Liver (tissue), 3 donors: ENCODE measurements around the gene CRMP1.
A peak's percentile ranks its signal among the peaks of the same experiment; 100 is the strongest.

Source experiments
- CTCF ChIP-seq: fragments of 150-350 bp; IDR thresholded peaks from 2 replicates; pipeline ENCODE4 v1.5.1; 2017; ENCODE audit warnings: improper control_type of control experiment, low read depth, low read length; ENCODE audit not compliant: missing input control
- FOXA1 ChIP-seq: IDR thresholded peaks from 2 replicates; pipeline ENCODE4 v1.6.1; 2016; ENCODE audit warnings: antibody characterized with exemption
- GABPA ChIP-seq, 2 donors: IDR thresholded peaks in 1 of 2; conservative IDR thresholded peaks in 1 of 2; 2 replicates each; pipeline ENCODE4 v1.6.1; 2016; ENCODE audit warnings: antibody characterized with exemption in 2 of 2, mild to moderate bottlenecking in 1 of 2, moderate library complexity in 1 of 2
- HNF4A ChIP-seq, 2 donors: conservative IDR thresholded peaks; 2 replicates each; pipeline ENCODE4 v1.6.1; 2016; ENCODE audit warnings: antibody characterized with exemption in 2 of 2, mild to moderate bottlenecking in 2 of 2
- JUND ChIP-seq, 2 donors: IDR thresholded peaks; 2 replicates each; pipeline ENCODE4 v1.6.1; 2016; ENCODE audit warnings: antibody characterized with exemption in 2 of 2
- RAD21 ChIP-seq, 2 donors: IDR thresholded peaks; 2 replicates each; pipeline ENCODE4 v1.6.1; 2016; ENCODE audit warnings: antibody characterized with exemption in 2 of 2, mild to moderate bottlenecking in 2 of 2
- REST ChIP-seq: IDR thresholded peaks from 2 replicates; pipeline ENCODE4 v1.6.1; 2016; ENCODE audit warnings: antibody characterized with exemption, mild to moderate bottlenecking
- SP1 ChIP-seq: IDR thresholded peaks from 2 replicates; pipeline ENCODE4 v1.6.1; 2018; ENCODE audit warnings: antibody characterized with exemption, mild to moderate bottlenecking
- YY1 ChIP-seq: IDR thresholded peaks from 2 replicates; pipeline ENCODE4 v1.6.1; 2016; ENCODE audit warnings: antibody characterized with exemption, mild to moderate bottlenecking
- TF ChIP-seq, protein P1 (sequence below): IDR thresholded peaks from 2 replicates; pipeline ENCODE4 v1.6.1; 2016; ENCODE audit warnings: antibody characterized with exemption
- TF ChIP-seq, protein P2 (sequence below): IDR thresholded peaks from 2 replicates; pipeline ENCODE4 v1.6.1; 2016; ENCODE audit warnings: antibody characterized with exemption
- TF ChIP-seq, protein P3 (sequence below): IDR thresholded peaks from 2 replicates; pipeline ENCODE4 v1.6.1; 2016; ENCODE audit warnings: antibody characterized with exemption
- donor health status: healthy.
- donor health status: healthy.

DNA sequence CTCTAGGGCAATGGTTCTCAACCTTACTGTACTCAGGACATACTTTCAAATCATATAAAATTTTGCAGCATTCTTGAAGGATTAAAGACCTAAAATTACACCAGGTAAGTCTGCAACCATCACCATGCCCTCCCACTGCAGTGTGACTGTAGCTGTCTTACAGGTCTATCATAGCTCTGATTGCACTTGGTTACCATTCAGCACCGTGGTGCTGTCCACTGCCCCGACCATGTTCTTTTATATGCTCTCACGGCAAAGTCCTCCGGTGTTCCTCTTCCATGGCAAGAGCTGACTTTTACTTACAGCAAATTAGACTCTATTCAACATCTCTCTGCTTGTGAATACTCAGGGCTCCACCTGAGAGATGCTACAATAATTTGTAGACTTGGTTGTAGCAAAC, 11.5 kb downstream of the CRMP1 start:
- TF ChIP-seq CTCF (no peak), SP1 (no peak), JUND (IDR thresholded peaks at IDR 0.05) (no peak), HNF4A (conservative IDR thresholded peaks at IDR 0.05) (no peak), RAD21 (IDR thresholded peaks at IDR 0.05) (no peak), FOXA1 (no peak), GABPA (IDR thresholded peaks at IDR 0.05 in 1 of 2, conservative IDR thresholded peaks at IDR 0.05 in 1 of 2) (no peak), YY1 (no peak), REST (peak; percentile 93)
- TF ChIP-seq, protein P1, sequence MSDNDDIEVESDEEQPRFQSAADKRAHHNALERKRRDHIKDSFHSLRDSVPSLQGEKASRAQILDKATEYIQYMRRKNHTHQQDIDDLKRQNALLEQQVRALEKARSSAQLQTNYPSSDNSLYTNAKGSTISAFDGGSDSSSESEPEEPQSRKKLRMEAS = no peak
- TF ChIP-seq, protein P2, sequence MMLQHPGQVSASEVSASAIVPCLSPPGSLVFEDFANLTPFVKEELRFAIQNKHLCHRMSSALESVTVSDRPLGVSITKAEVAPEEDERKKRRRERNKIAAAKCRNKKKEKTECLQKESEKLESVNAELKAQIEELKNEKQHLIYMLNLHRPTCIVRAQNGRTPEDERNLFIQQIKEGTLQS = no peak
- TF ChIP-seq, protein P3, sequence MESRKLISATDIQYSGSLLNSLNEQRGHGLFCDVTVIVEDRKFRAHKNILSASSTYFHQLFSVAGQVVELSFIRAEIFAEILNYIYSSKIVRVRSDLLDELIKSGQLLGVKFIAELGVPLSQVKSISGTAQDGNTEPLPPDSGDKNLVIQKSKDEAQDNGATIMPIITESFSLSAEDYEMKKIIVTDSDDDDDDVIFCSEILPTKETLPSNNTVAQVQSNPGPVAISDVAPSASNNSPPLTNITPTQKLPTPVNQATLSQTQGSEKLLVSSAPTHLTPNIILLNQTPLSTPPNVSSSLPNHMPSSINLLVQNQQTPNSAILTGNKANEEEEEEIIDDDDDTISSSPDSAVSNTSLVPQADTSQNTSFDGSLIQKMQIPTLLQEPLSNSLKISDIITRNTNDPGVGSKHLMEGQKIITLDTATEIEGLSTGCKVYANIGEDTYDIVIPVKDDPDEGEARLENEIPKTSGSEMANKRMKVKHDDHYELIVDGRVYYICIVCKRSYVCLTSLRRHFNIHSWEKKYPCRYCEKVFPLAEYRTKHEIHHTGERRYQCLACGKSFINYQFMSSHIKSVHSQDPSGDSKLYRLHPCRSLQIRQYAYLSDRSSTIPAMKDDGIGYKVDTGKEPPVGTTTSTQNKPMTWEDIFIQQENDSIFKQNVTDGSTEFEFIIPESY = no peak
